Endometrial microvascular endothelial cells (primary cell): ENCODE results near the gene RC3H2. TPM values are rescaled to one million over a fixed set of nuclear protein-coding genes. Genes with fewer than 3 reads are reported as not detected.

Source experiments
- in situ Hi-C: cut with HindIII; loops from 2 replicates; pipeline ENCODE4 v1.10.0; 2017; ENCODE audit warnings: low sequenced_read_pairs, low pct_unique_long_range_greater_than_20kb; ENCODE audit errors: inconsistent ontology term
- total RNA-seq: library from RNA; depleted of rRNA; stranded (reverse); fragments of >200 nt; gene quantifications from one replicate; pipeline ENCODE4 v1.2.3, GENCODE V29; 2015; ENCODE audit errors: inconsistent ontology term

The RC3H2 gene
- total RNA-seq, 1 donor from 2014 or later, result 41.8 TPM

DNA sequence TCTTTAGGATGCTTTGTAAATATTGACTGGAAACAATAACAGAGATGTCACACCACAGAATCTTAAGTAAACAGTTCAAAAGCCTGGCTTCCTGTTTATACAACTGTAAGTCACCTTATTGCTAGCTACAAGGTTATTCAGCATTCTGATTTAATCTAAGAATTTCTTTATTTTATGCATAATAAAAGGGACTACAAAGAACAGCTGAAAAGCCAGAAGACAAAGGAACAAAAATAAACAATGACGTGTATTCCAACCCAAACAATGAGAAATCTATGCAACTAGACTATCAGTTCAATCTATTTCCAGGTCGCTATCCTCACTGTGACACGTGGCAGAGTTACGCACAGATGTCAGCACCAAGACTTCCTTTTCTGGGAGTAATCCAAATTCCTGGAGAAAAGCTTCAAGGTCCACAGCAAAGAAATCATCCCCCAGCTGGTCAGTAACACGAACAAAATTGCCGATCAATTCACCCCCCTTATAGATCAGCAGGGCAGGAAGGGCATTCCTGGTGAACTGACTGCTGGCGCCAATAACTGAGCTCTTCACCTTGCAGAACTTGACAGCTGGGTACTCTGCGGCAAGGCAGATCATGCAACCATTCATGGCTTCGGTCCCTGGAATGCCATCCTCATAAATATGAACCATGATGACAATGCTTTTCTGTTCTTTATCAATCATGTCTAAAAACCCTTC is 85.2 kb downstream of the RC3H2 start:
- in situ Hi-C loops, result loop anchor here (25.0 kb wide), 1 partner anchor 358 kb away; no protein-coding TSS in a partner anchor

DNA sequence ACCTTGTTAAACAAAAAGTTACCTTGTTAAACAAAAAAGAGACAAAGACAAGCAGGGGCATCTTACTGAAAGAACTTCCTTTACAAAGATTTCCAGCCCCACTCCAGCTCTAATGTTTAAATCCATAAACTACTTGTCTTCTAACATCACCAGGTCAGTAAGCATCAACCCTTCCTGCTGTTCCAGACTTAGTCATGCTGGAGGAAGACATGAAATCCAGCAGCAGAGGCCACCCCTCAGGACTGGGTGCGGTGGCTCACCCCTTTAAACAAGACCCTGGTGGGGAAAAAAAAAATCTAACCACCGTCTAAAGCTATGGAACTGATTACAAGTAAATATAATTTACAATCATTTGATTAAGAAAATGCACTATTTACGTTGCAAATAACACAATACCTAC is 85.8 kb downstream of the RC3H2 start:
- in situ Hi-C loops, result loop anchor here (25.0 kb wide), 1 partner anchor 357 kb away; no protein-coding TSS in a partner anchor

DNA sequence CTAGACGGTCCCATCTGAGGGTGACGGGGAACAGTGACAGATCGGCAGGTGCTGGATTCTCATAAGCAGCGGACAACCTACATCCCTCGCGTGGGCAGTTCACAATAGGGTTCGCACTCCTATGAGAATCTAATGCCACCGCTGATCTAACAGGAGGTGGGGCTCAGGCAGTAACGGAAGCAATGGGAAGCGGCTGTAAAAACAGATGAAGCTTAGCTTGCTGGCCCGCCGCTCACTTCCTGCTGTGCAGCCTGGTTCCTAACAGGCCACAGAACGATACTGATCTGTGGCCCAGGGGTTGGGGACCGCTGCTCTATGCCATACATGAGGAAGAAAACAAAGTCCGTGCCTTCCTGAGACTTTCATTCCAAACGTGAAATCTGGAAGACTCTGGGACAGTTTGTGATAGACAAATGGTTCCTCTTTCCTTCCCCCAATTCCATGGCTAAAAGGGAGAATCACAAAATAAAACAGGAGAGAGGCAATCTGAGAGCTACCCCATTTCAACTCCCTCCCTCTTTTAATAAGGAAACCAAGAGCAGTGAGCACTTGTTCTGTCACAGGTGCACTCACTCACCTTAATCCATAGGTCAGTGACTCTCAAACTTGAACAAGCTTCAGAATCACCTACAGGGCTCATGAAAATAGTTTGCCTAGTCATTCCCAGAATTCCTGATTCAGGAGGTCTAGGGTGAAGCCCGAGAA is 88.8 kb downstream of the RC3H2 start:
- in situ Hi-C loops, result loop anchor here (25.0 kb wide), 1 partner anchor 354 kb away; no protein-coding TSS in a partner anchor

DNA sequence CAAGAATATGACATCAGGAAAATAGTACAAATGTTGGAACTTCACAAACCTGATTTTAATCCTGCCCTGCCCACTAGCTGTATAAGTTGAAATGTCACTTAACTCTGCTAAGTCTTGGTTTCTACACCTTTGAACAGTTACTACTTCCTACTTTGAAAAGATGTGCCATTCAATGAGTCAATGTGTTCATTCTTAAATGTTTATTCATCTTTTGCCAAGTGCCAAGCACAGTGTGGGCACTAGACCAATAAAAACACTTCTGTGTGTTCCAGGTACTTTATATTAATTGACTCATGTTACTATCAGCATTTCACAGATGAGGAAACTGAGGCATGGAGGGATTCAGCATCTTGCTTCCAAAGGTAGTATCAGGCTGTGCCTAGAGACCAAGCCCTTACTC is 89.6 kb downstream of the RC3H2 start:
- in situ Hi-C loops, result loop anchor here (25.0 kb wide), 1 partner anchor 353 kb away; no protein-coding TSS in a partner anchor

DNA sequence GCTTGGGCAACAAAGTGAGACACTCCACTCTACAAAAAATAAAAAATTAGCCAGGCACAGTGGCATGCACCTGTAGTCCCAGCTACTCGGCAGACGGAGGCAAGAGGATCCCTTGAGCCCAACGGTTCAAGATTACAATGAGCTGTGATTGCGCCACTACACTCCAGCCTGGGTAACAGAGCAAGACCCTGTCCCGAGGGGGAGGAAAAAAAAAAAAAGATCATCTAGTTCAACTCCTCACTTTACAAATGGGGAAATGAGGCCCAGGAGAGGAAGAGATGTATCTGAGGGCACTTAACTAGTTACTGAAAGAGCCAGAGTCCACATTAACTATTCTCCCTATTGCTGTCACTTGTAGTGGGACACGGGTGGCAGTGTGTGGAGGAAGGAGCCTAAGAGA is 90.6 kb downstream of the RC3H2 start:
- in situ Hi-C loops, result loop anchor here (25.0 kb wide), 1 partner anchor 352 kb away; no protein-coding TSS in a partner anchor

DNA sequence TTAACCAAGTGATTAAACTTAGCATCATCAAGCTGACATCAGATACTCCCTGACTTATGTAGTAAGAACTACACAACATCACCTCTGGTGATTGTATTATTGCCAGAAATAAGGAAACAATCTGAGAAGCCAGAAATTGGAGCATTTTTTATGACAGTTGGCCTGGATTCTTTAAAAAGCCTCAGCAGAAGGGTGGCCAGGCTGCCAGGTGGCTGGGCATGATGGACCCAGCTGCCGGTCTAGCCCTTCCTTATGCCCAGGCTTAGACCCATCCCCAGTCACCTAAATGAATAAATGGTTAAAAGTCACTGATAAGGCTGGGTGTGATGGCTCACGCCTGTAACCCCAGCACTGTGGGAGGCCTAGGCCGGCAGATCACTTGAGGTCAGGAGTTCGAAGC is 92.4 kb downstream of the RC3H2 start:
- in situ Hi-C loops, result loop anchor here (25.0 kb wide), 1 partner anchor 350 kb away; no protein-coding TSS in a partner anchor

DNA sequence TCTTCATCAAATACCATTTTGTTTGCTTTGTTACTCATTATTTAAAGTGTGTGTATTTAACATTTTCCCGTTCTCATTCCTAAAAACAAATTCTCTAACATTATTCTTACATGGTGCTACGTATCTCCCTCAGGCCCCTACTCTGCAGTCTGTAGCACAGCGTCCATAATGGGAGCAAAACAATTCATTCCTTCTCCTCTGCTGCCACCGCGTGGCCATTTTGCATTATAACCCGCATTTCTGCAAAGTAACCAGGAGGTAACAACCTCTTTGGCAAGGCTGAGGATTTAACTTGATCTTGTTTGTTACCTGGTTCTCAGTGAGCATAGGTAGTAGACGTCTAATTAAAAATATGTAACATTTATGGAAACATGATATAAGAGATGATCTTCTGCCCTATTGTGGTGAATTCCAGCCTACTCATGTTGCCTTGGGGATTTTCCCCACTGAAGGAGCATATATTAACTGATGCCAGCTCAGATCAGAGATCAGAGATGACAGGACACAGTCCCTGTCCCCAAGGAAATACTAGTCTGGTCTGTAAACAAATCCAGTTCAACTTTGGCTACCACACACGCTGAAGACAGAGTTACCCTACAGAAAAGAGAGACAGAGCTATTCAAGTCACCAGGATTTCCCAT is 94.7 kb downstream of the RC3H2 start:
- in situ Hi-C loops, result loop anchor here (25.0 kb wide), 1 partner anchor 348 kb away; no protein-coding TSS in a partner anchor

DNA sequence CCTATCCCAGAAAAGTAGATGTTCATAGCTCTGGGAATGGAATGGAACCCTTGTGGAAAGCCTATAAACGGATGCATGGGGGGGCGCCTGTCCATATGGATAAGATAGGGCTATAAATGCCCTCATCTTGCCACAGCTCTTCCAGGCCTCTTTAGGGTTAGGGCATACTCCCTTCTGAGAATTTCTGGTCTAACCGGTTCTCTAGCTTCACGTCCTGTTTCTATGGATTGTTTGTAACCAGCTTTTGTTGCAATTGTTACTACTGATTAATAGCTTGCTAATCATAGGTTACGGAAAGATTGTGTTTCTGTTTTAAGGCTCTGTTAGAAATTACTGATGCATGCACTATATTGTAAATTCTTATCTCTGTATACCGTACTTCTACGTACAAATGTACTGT is 95.9 kb downstream of the RC3H2 start:
- in situ Hi-C loops, result loop anchor here (25.0 kb wide), 1 partner anchor 347 kb away; no protein-coding TSS in a partner anchor

DNA sequence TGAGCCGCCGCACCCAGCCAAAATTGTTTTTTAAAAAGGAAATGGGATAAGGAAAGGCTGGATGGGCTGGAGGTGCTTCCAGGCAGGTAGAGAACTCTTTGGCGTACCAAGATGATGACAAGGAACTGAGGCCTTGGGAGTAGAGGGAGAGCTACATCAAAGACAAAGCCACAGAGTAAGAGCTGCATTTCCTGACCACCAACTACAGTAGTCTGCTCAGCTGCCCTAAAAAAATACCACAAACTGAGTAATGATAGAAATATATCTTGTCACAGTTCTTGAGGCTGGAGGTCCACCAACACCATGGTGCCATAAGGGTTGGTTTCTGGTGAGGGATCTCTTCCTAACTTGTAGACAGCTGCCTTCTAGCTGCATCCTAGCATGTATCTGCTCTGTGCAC is 97.0 kb downstream of the RC3H2 start:
- in situ Hi-C loops, result loop anchor here (25.0 kb wide), 1 partner anchor 346 kb away; no protein-coding TSS in a partner anchor

DNA sequence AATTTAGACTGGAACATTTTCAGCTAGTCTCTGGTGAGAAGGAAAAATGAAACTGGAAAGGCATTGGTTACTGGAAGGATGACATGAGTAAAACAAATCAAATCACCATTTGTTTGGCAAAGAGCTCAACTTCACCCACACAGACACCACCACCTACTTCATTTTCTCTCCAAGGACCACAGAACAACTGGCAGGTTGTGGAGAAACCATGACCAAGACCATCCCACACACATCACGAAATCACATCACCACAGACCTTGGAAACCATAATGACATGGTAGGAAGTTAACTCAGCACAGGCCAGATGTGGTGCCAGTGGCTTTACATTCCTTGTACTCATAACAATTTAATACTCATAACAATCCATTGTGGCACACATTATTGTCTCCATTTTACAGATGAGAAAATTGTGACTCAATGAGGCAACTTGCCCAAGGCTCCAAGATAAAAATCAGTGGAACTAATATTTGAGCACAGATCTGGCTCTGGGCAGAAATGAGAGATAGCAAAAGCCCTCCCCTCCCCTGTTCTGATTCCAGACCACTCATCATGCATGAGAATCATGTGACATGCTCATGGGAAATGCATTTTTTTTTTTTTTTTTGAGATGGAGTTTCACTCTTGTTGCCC is 97.8 kb downstream of the RC3H2 start:
- in situ Hi-C loops, result loop anchor here (25.0 kb wide), 1 partner anchor 345 kb away; no protein-coding TSS in a partner anchor

DNA sequence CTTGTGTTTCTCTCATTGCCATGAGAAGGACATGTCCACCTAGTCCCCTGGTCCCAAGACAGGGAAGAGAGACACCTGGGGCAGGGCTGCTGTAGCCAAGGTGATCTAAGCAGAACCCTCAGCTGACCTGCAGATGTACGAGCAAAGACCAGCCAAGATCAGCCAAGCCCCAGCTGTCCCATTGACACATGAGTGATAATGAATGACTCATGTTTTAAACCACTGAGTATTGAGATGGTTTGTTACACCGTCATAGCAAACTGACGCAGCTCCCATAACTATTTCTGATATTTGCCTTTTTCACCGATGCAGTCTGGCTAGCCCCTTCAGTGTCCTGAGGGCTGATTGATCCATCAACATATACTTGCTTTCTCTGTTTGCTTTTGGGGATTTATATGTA is 98.5 kb downstream of the RC3H2 start:
- in situ Hi-C loops, result loop anchor here (25.0 kb wide), 1 partner anchor 344 kb away; no protein-coding TSS in a partner anchor

DNA sequence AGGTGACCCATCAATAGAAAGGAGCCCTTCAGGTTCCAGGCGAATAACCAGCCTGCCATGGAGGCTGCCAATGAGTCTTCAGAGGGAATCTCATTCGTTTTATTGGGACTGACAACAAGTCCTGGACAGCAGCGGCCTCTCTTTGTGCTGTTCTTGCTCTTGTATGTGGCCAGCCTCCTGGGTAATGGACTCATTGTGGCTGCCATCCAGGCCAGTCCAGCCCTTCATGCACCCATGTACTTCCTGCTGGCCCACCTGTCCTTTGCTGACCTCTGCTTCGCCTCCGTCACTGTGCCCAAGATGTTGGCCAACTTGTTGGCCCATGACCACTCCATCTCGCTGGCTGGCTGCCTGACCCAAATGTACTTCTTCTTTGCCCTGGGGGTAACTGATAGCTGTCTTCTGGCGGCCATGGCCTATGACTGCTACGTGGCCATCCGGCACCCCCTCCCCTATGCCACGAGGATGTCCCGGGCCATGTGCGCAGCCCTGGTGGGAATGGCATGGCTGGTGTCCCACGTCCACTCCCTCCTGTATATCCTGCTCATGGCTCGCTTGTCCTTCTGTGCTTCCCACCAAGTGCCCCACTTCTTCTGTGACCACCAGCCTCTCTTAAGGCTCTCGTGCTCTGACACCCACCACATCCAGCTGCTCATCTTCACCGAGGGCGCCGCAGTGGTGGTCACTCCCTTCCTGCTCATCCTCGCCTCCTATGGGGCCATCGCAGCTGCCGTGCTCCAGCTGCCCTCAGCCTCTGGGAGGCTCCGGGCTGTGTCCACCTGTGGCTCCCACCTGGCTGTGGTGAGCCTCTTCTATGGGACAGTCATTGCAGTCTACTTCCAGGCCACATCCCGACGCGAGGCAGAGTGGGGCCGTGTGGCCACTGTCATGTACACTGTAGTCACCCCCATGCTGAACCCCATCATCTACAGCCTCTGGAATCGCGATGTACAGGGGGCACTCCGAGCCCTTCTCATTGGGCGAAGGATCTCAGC is 104.8 kb downstream of the RC3H2 start, which contains the start of gene OR1K1:
Gene OR1K1, plus strand, starts transcription at position 58 of the 995 bp plus-strand sequence. Its CDS starts 0 bp downstream, at position 58.
- in situ Hi-C loops, result loop anchor here (25.0 kb wide), 1 partner anchor 338 kb away; no protein-coding TSS in a partner anchor

DNA sequence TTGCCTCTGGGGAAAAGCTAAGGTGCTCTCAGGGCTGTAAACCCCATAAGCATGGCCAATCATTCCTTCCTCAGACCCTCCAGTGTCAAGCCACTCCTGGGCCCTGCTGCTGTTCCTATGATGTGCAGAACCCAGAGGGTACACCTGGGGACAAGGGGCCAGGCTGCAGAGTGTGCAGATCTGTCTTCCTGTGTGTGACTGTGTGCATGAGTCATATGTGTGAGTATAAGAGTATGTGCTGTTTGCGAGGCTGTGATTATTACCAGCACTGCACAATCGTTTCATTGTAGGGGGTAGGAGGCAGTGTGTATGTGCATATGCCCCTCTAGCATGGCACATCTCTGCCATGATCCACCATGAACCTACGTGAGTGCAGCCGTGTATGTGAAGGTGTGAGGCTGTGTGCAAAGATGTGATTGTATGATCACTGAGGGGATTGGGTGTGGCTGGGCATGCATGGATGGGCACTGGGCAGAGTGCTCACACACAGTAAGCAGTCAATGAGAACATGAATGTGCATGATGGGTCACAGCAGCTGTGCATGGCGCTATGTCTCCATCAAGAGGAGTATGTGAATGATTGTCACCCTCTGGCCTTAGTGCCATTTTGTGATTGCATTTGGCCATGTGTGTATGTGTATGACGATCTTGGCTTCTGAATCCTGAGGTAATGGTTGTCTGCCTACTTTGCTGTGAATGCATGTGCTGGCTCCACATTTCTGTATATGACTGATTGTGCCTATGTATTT is 107.7 kb downstream of the RC3H2 start:
- in situ Hi-C loops, result no loop called here
